ENCODE results near the gene DECR2. TPM values are rescaled to one million over a fixed set of nuclear protein-coding genes. Genes with fewer than 3 reads are reported as not detected.
"Not testable (repeated sequence)": the region's sequence is repeated elsewhere in the genome, so short reads cannot be mapped to it uniquely, and the experiment has no call there.

Gene DECR2
- total RNA-seq, 1 experiment from 2014 or later: 6.6 TPM

- no peak for DNase-seq (ENCODE audit: low read depth)
Measured at GRCh38 chr16:379183-379960, 22.3 kb upstream of the DECR2 start.

DNA sequence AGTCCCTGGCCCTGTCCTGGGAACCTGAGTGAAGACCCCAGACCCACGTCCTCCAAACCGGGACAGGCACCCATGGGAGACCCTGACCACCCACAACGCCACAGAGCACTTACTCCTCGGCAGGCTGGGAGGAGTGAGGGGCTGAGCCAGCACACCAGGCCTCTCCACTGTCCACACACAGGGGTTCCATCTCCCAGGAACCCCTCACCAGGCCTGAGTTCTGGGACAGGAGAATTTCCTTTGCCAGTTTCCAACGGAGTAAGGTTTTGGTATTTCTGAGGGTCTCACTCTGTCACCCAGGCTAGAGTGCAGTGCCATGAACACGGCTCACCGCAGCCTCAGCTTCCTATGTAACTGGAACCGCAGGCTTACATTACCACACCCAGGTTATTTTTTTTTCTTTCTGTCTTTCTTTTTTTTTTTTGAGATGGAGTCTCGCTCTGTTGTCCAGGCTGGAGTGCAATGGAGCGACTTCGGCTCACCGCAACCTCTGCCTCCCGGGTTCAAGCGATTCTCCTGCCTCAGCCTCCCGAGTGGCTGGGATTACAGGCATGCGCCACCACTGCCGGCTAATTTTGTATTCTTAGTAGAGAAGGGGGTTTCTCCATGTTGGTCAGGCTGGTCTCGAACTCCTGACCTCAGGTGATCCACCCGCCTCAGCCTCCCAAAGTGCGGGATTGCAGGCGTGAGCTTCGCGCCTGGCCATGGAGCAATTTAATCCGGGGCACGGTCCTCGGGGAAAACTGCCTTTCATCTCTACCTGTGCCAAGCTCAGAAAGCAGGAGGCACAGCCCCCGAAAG, 21.5 kb upstream of the DECR2 start:
- DNase-seq (ENCODE audit: low read depth): no peak

DNA sequence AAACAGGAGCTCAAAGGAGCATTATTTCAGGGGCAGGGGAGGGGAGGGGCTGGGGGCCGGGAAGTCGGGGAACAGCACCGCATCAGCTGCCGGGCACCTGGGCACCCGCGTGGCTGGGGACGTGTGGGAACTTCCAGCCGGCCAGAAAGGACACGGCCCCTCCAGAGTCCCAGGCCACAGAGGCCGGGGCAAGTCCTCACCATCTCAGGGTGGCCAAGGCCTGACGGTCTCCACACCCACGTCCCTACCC, 21.0 kb upstream of the DECR2 start:
- no peak for DNase-seq (ENCODE audit: low read depth)

GRCh38 chr16:381012-381788, 20.5 kb upstream of the DECR2 start:
- DNase-seq (ENCODE audit: low read depth): no peak

DNA sequence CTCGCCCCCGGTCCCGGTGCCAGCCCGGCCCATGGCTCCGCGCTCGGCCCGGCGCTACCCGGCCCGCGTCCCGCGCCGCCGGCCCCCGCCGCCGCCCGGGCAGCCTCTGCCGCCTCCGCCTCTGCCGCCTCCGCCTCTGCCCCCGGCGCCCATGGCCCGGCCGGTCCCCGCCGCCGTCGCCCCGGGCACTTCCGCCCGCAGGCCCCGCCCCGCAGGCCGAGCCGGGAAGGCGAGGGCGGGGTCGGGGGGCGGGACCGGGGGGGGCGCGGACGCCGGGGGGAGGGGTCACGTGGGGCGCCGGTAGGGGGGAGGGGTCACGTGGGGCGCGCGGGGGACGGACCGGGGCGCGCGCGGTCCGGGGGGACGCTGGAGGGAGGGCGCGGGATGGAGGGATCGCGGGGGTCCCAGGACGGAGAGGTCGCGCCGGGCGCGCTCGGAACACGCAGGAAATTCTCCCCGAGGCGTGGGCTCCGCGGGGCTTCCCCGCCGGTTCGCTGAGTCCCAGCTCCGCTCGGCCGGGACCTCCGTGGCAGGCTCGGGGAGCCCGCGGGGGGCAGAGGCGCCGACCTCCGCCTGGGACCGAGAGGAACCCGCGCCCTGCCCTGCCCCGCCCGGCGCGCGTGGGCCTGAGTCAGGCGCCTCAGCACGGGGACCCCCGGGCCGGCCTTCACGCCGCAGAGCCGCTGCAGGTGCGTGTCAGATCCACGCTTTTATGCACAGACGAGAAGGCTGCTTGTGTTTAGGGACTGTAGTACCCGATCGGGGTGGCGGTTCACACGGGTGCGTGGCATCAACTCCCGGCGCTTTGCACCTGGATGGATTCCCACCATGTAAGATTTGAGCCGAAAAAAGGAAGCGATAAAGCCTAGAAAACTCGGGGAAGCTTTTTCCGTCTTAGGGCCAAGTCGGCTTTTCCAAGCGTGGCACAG, 19.6 kb upstream of the DECR2 start, which contains the start of gene PGAP6:
PGAP6 (minus strand) TSS at position 190 of the 929 bp plus-strand sequence; CDS start at position 33, 157 bp downstream.
- DNase-seq (ENCODE audit: low read depth): peak; percentile 34

DNA sequence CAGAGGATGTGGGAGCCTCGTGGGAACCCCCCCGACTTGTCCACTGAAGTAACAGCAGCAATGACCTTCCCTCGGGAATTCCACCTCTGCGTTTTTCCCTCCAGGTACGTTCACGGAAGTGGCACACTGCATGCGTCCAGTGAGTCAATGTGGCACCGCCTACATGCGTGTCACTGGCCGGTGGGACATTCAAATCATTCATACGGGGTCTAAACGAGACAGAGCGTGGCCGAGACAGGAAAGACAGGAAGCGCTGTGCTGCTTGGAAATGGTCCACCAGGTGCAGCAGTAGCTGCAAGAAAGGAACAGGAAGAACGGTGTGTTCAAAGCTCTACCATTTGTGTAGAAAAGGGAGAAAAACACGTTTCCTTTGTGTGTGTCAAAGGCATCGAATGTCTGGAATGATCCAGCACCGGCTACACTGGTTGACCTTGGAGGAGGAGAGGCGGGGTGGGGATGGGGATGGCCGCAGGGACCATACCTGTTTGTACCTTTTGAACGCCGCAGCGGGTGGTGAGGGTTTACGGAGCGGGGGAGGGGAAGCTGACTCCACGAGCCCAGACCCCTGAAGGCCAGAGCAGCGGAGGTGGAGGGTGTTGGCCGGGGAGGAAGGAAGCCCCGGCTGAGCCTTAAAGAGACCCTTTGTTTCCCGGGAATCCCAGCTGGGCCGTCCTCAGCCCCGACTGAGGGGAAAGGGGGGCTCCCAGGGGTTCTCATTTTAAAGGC, 18.2 kb upstream of the DECR2 start:
- no peak for DNase-seq (ENCODE audit: low read depth)

DNA sequence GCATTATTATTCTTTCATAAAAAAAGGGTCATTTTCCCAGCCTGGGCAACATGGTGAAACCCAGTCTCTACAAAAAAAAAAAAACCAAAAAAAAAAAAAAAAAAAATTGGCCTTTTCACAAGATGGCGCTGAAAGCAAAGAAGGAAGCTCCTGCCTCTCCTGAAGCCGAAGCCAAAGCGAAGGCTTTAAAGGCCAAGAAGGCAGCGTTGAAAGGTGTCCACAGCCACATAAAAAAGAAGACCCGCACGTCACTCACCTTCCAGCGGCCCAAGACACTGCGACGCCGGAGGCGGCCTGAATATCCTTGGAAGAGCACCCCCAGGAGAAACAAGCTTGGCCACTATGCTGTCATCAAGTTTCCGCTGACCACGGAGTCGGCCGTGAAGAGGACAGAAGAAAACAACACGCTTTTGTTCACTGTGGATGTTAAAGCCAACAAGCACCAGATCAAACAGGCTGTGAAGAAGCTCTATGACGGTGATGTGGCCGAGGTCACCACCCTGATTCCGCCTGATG, 15.0 kb upstream of the DECR2 start:
- DNase-seq (ENCODE audit: low read depth): peak; percentile 34

DNA sequence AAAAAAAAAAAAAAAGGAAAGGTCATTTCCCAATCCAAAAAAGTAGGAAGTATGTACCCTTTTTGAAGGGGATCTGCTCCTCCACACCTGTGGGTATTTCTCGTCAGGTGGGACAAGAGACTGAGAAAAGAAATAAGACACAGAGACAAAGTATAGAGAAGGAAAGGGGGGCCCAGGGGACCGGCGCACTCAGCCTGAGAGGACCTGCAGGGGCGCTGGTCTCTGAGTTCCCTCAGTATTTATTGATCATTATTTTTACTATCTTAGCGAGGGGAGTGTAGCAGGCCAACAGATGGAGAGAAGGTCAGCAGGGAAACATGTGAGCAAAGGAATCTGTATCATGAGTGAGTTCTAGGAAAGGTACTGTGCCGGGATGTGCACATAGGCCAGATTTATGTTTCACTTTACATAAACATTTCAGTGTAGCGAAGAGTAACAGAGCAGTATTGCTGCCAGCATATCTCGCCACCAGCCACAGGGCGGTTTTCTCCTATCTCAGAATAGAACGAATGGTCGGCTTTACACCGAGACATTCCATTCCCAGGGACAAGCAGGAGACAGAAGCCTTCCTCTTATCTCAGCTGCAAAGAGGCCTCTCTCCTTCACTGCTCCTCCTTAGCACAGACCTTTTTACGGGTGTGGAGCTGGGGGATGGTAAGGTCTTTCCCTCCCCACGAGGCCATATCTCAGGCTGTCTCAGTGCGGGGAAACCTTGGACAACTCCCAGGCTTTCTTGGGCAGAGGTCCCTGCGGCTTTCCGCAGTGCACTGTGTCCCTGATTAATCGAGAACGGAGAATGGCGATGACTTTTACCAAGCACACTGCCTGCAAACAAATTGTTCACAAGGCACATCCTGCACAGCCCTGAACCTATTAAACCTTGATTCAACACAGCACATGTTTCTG, 13.7 kb upstream of the DECR2 start:
- not testable (repeated sequence) for DNase-seq (ENCODE audit: low read depth)

- no peak for DNase-seq (ENCODE audit: low read depth)
Measured at GRCh38 chr16:389352-389751, 12.3 kb upstream of the DECR2 start.

- DNase-seq (ENCODE audit: low read depth): peak; percentile 72
Measured at GRCh38 chr16:391885-392335, 9.8 kb upstream of the DECR2 start.

- no peak for DNase-seq (ENCODE audit: low read depth)
Measured at GRCh38 chr16:392450-393030, 9.1 kb upstream of the DECR2 start.

DNA sequence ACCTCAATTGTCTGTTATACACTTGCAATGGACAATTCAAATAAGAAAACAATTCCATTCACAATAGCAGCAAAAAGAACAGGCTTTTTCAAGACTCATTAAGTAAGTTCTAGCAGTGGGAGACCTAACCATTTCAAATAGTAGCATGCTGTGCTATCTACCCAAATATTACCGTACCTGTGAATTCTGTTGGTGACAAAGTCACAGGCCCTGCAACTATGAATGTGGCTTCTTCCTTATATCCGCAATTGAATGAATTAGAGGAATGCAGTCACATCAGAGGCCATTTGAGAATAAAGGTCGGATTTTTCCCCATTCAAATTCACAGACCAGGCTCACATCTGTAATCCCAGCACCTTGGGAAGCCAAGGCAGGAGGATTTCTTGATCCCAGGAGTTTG, 5.5 kb upstream of the DECR2 start:
- no peak for DNase-seq (ENCODE audit: low read depth)

GRCh38 chr16:396605-397004, 5.1 kb upstream of the DECR2 start:
- DNase-seq (ENCODE audit: low read depth): peak; percentile 52

GRCh38 chr16:397135-397661, 4.5 kb upstream of the DECR2 start, which contains the start of gene NME4:
TSS of gene NME4 (plus strand) at chr16:397199. CDS start at chr16:397223, 24 bp downstream.
- DNase-seq (ENCODE audit: low read depth): no peak

GRCh38 chr16:397736-398332, 3.9 kb upstream of the DECR2 start:
- peak; percentile 52 for DNase-seq (ENCODE audit: low read depth)

DNA sequence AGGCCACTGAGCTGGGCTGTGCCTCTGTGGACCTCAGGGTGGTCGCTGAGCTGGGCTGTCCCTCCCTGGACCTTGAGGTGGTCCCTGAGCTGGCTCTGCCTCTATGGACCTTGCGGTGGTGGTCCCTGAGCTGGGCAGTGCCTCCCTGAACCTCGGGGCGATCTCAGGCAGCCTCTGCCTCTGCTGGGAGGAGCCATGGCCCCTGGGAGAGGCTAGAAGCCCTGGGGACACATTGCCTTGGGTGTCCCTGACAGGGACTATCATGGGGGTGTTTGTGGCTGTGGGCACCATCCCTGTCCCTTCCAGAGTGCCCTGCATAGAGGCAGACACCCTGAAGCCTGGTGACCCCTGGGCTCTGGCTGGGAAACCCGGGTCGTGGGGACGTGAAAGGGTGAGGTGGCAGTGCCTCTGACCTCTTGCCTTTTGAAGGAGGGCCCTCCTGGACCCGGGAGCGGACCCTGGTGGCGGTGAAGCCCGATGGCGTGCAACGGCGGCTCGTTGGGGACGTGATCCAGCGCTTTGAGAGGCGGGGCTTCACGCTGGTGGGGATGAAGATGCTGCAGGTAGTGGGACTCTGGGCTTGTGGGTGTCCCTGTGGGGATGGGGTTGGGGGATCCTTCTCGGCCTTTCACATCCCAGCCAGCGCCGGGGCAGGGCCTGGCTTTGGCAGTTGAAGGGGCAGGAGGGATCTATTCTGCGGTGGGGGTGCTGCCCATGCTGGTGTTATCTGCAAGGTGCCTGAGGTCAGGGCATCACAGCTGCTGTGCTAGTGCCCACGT, 2.9 kb upstream of the DECR2 start:
- no peak for DNase-seq (ENCODE audit: low read depth)

DNA sequence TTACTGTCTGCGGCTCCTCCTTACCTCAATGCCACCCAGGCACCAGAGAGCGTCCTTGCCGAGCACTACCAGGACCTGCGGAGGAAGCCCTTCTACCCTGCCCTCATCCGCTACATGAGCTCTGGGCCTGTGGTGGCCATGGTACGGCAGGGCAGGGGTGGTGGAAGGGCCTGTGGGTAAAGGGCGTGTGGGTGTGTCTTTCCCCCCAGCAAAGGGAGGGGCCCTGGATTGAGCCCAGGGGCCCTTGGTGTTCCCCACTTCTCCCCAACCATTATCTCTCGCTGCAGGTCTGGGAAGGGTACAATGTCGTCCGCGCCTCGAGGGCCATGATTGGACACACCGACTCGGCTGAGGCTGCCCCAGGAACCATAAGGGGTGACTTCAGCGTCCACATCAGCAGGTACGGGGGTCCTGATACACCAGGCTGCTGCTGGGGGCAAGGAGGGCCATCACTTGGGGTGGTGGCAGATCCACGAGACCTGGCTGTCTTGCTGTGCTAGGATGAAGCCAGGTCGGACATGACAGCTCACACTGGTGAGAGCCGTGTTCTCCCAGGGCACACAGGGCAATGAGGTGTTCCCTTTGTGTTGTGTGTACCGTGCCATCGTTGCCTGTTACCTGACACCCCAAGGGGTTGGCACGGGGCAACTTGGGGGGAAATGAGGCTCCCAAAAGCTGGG, 2.2 kb upstream of the DECR2 start:
- DNase-seq (ENCODE audit: low read depth): no peak
